GM12801 (cell line): Measurements from ENCODE around the gene VCX2.

Experiments used
- TF ChIP-seq, protein P1 (sequence below): IDR thresholded peaks from one replicate; pipeline ENCODE4 v1.5.1; 2011; ENCODE audit warnings: control low read depth; ENCODE audit not compliant: insufficient read length; ENCODE audit errors: extremely low read depth

VCX2 gene

GRCh38 chrX:8190341-8190830 is 19.3 kb upstream of the VCX2 start:
- TF ChIP-seq, protein P1, sequence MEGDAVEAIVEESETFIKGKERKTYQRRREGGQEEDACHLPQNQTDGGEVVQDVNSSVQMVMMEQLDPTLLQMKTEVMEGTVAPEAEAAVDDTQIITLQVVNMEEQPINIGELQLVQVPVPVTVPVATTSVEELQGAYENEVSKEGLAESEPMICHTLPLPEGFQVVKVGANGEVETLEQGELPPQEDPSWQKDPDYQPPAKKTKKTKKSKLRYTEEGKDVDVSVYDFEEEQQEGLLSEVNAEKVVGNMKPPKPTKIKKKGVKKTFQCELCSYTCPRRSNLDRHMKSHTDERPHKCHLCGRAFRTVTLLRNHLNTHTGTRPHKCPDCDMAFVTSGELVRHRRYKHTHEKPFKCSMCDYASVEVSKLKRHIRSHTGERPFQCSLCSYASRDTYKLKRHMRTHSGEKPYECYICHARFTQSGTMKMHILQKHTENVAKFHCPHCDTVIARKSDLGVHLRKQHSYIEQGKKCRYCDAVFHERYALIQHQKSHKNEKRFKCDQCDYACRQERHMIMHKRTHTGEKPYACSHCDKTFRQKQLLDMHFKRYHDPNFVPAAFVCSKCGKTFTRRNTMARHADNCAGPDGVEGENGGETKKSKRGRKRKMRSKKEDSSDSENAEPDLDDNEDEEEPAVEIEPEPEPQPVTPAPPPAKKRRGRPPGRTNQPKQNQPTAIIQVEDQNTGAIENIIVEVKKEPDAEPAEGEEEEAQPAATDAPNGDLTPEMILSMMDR = no peak

DNA sequence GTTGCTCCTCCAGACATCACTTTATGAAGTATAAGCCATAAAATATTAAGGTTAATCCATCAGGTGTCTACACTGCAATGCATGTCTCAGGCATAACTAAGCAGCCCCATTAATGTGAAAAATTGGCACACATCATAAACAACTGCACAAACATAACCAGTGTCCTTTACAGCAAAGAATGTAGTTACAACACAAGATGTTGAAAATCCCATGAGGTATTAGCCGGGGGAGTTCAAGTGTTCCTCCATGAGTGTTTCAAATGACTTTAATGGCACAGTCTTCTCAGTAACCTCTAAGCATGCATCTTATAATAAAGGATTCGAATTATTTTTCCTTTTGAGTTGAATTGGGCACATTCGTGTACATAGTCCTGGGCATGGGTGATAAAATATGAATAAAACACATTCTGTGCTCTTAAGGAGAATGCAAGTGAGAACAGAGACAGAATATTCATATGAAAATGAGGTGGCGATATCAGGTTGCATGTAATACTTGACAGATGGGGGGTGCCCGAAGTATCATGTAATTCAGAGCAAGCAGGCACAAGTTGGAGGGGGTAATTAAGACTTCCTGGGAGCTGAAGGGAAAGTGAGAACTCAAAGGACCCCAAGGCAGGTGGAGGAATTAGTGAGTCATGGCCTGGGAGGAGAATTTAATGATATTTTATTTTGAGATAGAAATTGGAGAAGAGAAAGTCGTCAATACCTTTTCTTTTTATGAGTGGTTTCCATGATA is 18.2 kb upstream of the VCX2 start:
- TF ChIP-seq, protein P1 = no peak

GRCh38 chrX:8183346-8183745 is 12.3 kb upstream of the VCX2 start:
- TF ChIP-seq, protein P1 = no peak

DNA sequence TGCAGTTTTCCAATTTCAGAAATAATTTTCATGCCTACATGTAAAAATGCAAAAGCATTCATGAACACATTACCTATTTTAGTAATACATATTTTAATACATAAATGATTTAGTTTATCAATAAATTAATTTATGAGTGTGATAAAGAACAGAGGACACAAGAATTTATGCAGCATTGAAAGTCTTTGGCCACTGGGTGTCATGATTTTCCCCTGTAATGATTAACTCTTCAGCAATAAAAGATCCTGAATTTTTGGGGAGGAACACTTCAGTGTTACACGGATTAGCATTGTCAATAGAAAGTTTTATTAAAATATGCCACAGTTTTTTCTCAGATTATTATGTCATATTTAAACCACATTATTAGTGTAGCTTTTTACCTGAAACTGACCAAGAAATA is 8.6 kb upstream of the VCX2 start:
- TF ChIP-seq, protein P1 = no peak

- TF ChIP-seq, protein P1 = no peak
Measured at GRCh38 chrX:8147226-8147625, 23.8 kb downstream of the VCX2 start.

DNA sequence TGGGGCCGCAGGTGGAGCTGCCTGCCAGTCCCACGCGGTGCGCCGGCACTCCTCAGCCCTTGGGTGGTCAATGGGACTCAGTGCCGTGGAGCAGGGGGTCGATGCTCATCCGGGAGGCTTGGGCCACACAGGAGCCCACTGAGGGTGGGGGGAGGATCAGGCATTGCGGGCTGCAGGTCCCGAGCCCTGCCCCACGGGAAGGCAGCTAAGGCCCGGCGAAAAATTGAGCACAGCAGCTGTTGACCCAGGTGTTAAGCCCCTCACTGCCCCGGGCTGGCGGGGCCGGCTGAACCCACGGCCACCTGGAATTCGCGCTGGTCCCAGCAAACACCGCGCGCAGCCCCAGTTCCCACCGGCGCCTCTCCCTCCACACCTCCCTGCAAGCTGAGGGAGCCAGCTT is 26.1 kb downstream of the VCX2 start:
- TF ChIP-seq, protein P1 = no peak

GRCh38 chrX:8141896-8142295 is 29.2 kb downstream of the VCX2 start:
- TF ChIP-seq, protein P1 = no peak
